Natural killer cell (primary cell): ENCODE measurements around the gene TRIM29. TPM values are rescaled to one million over a fixed set of nuclear protein-coding genes. Genes with fewer than 3 reads are reported as not detected.
A peak's percentile ranks its signal among the peaks of the same experiment; 100 is the strongest.

Experiments used
- ATAC-seq, 3 donors: fragments of 150-1000 bp in 2 of 3; fragments of 200-7000 bp in 1 of 3; cut with Tn5 transposase; 1 replicate in 1 of 3; 2 replicates in 2 of 3; pipeline ENCODE4 v1.10.0; 2021; ENCODE audit warnings: mild to moderate bottlenecking in 2 of 3, moderate library complexity in 2 of 3
- DNase-seq, 2 donors: peaks; one replicate each; pipeline versions ENCODE4 v3.0.0 to v3.0.0-alpha.2; 2013 to 2021; ENCODE audit warnings: mixed read lengths in 1 of 2
- H3K27ac ChIP-seq: one replicate; pipeline ENCODE4 v1.5.1; 2013; ENCODE audit warnings: mild to moderate bottlenecking, low read length
- H3K27me3 ChIP-seq: one replicate; pipeline ENCODE4 v1.6.1; 2013; ENCODE audit warnings: low read length; ENCODE audit not compliant: control insufficient read depth, insufficient read depth
- H3K36me3 ChIP-seq: one replicate; pipeline ENCODE4 v1.6.1; 2013; ENCODE audit warnings: low read length; ENCODE audit not compliant: control insufficient read depth, insufficient read depth
- H3K4me1 ChIP-seq: one replicate; pipeline ENCODE4 v1.6.1; 2013; ENCODE audit warnings: low read length; ENCODE audit not compliant: control insufficient read depth, insufficient read depth
- H3K4me3 ChIP-seq: one replicate; pipeline ENCODE4 v1.5.1; 2013; ENCODE audit warnings: low read length
- H3K9me3 ChIP-seq: one replicate; pipeline ENCODE4 v1.6.1; 2013; ENCODE audit warnings: low read length; ENCODE audit not compliant: control insufficient read depth, insufficient read depth
- H3K27ac Mint-ChIP-seq, 2 donors: one replicate each; pipeline ENCODE4 v1.8.0; 2022; ENCODE audit warnings: mild to moderate bottlenecking in 2 of 2, mixed read lengths in 2 of 2, moderate library complexity in 1 of 2
- H3K27me3 Mint-ChIP-seq, 2 donors: one replicate each; pipeline ENCODE4 v1.8.0; 2022; ENCODE audit warnings: low read depth in 2 of 2, mixed read lengths in 2 of 2
- H3K36me3 Mint-ChIP-seq: one replicate; pipeline ENCODE4 v1.8.0; 2022; ENCODE audit warnings: mixed read lengths
- H3K4me1 Mint-ChIP-seq, 2 donors: one replicate each; pipeline ENCODE4 v1.8.0; 2022; ENCODE audit warnings: mixed read lengths in 2 of 2
- H3K4me3 Mint-ChIP-seq: one replicate; pipeline ENCODE4 v1.8.0; 2022; ENCODE audit warnings: mild to moderate bottlenecking, moderate library complexity, mixed read lengths
- H3K9me3 Mint-ChIP-seq, 2 donors: one replicate each; pipeline ENCODE4 v1.8.0; 2022; ENCODE audit warnings: mixed read lengths in 2 of 2
- WGBS: methylation state at CpG from one replicate; pipeline ENCODE4 v1.1.7; 2013; ENCODE audit warnings: missing lambda C conversion rate; ENCODE audit not compliant: insufficient coverage; 5-methylcytosine and 5-hydroxymethylcytosine counted together
- intact Hi-C: fragments of 100-400 bp; cut with micrococcal nuclease; formaldehyde crosslinking; loops from one replicate; pipeline ENCODE4 v1.14.2; 2022
- total RNA-seq, 4 donors: library from RNA; stranded (reverse); fragments of 120-200 nt in 1 of 4; gene quantifications; one replicate each; pipeline versions ENCODE4 v1.2.3 to v1.2.4, GENCODE V29; 2013 to 2022
- TF ChIP-seq, protein P1 (sequence below): fragments of 200-600 bp; IDR thresholded peaks from one replicate; pipeline ENCODE4 v1.8.0; 2022; ENCODE audit warnings: antibody characterized with exemption

The TRIM29 gene
- total RNA-seq, 3 donors from 2014 or later (not counting 1 experiment from before 2014, with no cell fraction given), result not detected

- H3K4me1 ChIP-seq, result peaks cover 20% of the 10 kb centered on the region
- no peak overlapping the region for H3K4me3 ChIP-seq
- peaks cover 65 to 72% of the 10 kb centered on the region in 2 donors for H3K27me3 Mint-ChIP-seq
- peaks cover 0 to 2% of the 10 kb centered on the region in 2 donors for H3K9me3 Mint-ChIP-seq
- H3K36me3 Mint-ChIP-seq, result peaks cover 9% of the 10 kb centered on the region
- DNase-seq, result no peak
- TF ChIP-seq, protein P1, sequence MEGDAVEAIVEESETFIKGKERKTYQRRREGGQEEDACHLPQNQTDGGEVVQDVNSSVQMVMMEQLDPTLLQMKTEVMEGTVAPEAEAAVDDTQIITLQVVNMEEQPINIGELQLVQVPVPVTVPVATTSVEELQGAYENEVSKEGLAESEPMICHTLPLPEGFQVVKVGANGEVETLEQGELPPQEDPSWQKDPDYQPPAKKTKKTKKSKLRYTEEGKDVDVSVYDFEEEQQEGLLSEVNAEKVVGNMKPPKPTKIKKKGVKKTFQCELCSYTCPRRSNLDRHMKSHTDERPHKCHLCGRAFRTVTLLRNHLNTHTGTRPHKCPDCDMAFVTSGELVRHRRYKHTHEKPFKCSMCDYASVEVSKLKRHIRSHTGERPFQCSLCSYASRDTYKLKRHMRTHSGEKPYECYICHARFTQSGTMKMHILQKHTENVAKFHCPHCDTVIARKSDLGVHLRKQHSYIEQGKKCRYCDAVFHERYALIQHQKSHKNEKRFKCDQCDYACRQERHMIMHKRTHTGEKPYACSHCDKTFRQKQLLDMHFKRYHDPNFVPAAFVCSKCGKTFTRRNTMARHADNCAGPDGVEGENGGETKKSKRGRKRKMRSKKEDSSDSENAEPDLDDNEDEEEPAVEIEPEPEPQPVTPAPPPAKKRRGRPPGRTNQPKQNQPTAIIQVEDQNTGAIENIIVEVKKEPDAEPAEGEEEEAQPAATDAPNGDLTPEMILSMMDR, result no peak
- no peak overlapping the region for H3K4me3 Mint-ChIP-seq
- peaks cover 0 to 12% of the 10 kb centered on the region in 2 donors for H3K4me1 Mint-ChIP-seq
- no peak overlapping the region for H3K27ac Mint-ChIP-seq
- intact Hi-C loops, result no loop called here
- ATAC-seq, result no peak
- no peaks in the 10 kb centered on the region for H3K9me3 ChIP-seq
- 49% methylated on average over 27 of the region's 27 CpGs for WGBS
- no peaks in the 10 kb centered on the region for H3K36me3 ChIP-seq
- H3K27ac ChIP-seq, result no peak overlapping the region
- H3K27me3 ChIP-seq, result peaks cover 19% of the 10 kb centered on the region
Observed at GRCh38 chr11:120169981-120170698, 32.2 kb upstream of the TRIM29 start.

DNA sequence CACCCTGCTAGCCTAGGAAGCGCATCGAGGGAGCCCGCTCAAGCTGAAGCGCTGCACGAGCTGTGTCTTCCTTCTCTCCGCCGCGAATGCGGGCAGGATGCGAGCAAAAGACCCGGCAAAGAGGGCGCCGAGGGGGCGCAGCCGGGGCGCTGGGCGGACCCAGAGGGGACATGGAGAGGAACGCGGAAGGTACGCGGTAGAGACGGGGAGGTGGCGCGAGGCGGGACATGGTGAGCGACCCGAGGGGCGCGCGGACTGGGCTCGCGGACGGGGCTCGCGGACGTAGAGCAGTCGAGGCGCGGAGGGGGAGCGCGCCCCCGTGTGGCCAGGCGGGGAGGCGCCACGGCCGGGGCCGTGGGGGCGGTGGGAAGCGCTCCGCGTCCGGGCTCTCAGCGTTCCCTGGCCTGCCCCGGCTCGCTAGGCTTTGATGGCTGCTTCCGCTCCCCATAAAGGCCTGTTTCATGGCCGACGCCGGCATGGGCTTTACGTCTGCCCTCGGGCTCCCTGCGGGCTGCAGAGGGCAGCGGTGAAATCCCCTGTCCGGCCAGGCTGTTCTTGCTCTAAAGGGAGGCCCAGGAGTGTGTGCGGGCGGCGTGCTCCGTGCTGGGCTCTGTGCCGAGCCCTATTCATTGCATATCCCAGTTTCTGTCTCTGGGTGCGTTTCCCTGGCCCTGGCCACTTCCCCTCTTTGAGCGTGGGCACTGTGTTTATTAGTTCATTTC lies 31.2 kb upstream of the TRIM29 start:
- Mint-ChIP-seq H3K27ac (no peak overlapping the region), H3K9me3 (peaks cover 0 to 2% of the 10 kb centered on the region in 2 donors), H3K27me3 (peaks cover 65 to 72% of the 10 kb centered on the region in 2 donors), H3K36me3 (peaks cover 14% of the 10 kb centered on the region), H3K4me1 (peaks cover 0 to 12% of the 10 kb centered on the region in 2 donors), H3K4me3 (peak overlapping the region; percentile 82)
- peaks cover 20% of the 10 kb centered on the region for H3K4me1 ChIP-seq
- H3K36me3 ChIP-seq, result no peaks in the 10 kb centered on the region
- peak; percentile 64 to 66 for DNase-seq
- TF ChIP-seq, protein P1, result peak; percentile 83
- no peak overlapping the region for H3K27ac ChIP-seq
- peak; percentile 83 to 91 (median 89) for ATAC-seq
- intact Hi-C loops, result no loop called here
- H3K27me3 ChIP-seq, result peaks cover 19% of the 10 kb centered on the region
- H3K4me3 ChIP-seq, result peak overlapping the region; percentile 28
- no peaks in the 10 kb centered on the region for H3K9me3 ChIP-seq
- 2% methylated on average over 71 of the region's 71 CpGs for WGBS

GRCh38 chr11:120168108-120168959 lies 30.4 kb upstream of the TRIM29 start:
- ATAC-seq (no peak), DNase-seq (no peak)
- Mint-ChIP-seq H3K27me3 (peaks cover 63 to 71% of the 10 kb centered on the region in 2 donors), H3K9me3 (peaks cover 0 to 2% of the 10 kb centered on the region in 2 donors), H3K36me3 (peaks cover 14% of the 10 kb centered on the region), H3K4me1 (peaks cover 0 to 12% of the 10 kb centered on the region in 2 donors), H3K27ac (no peak overlapping the region), H3K4me3 (peak overlapping the region; percentile 82)
- intact Hi-C loops, result no loop called here
- no peak overlapping the region for H3K27ac ChIP-seq
- H3K4me3 ChIP-seq, result peak overlapping the region; percentile 28
- 39% methylated on average over 35 of the region's 35 CpGs for WGBS
- no peaks in the 10 kb centered on the region for H3K9me3 ChIP-seq
- H3K36me3 ChIP-seq, result no peaks in the 10 kb centered on the region
- peaks cover 18% of the 10 kb centered on the region for H3K27me3 ChIP-seq
- TF ChIP-seq, protein P1, result no peak
- peaks cover 20% of the 10 kb centered on the region for H3K4me1 ChIP-seq
